Measurements from ENCODE around the gene ROM1.

ROM1 gene

DNA sequence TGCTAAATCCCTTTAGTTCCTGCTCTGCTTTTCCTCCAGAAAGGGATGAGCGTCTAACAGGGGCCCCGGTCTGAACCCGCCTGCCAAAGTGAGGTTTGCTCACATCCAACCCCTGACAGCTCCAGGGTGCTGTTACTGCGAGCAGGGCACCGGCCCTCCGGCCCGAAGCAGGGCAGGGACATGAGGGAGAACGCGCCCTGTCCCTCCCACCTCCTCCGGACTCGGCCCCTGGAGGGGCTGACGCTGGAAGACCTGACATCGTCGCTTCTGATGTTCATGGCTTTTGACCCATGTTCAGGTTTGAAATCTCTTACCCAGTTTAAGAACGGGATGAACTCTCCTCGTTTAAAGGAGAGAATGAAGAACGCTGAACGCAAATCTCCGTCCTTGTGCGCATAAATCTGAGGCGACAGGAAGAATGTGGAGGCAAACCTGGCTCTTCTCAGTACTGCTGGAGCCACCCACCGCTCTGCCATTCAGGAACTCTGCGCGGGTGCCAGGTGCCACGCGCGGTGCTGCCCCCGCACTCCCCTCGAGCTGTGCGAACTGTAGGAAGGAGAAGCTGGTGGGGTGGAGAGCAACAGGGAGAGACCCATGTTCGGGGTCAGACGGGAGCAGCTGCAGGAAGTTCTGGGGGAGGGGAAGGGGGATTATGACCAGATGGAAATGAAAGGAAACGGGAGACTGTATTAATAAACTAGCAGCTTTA, 38.5 kb upstream of the ROM1 start:
- Histone ChIP-seq H2BK120ac (ENCODE audit: low read depth, low read length) (peak overlapping the region; percentile 80), H2AFZ (ENCODE audit: low read depth, low read length) (no peak overlapping the region), H3K27me3 (ENCODE audit: control insufficient read depth in 1 of 2, insufficient read depth in 1 of 2, low read length in 2 of 2) (no peaks in the 10 kb centered on the region), H3K23ac (ENCODE audit: low read length in 2 of 2) (peak overlapping the region in 1 of 2 experiments; percentile 85), H3K79me1 (replicated peaks; ENCODE audit: low read length, poor library complexity, severe bottlenecking) (peaks cover 13% of the 10 kb centered on the region), H3K4me3 (ENCODE audit: insufficient read depth in 1 of 2, low read depth in 1 of 2, low read length in 2 of 2) (peak overlapping the region; percentile 70 to 91), H3K14ac (ENCODE audit: low read length in 2 of 2) (peak overlapping the region; percentile 22 to 96), H3K4me1 (ENCODE audit: control insufficient read depth, insufficient read depth, low read depth, low read length) (peaks cover 26% of the 10 kb centered on the region), H4K91ac (ENCODE audit: low read length) (peak overlapping the region; percentile 95), H2BK12ac (ENCODE audit: low read length in 2 of 2) (peak overlapping the region in 1 of 2 experiments; percentile 76), H3K4ac (ENCODE audit: low read depth in 1 of 2, low read length in 2 of 2) (peak overlapping the region; percentile 94 to 98), H3K9me3 (ENCODE audit: control insufficient read depth, low read length) (no peaks in the 10 kb centered on the region), H4K8ac (ENCODE audit: low read length) (peak overlapping the region; percentile 96), H3K36me3 (ENCODE audit: control insufficient read depth in 1 of 2, insufficient read depth in 2 of 2, low read depth in 1 of 2, low read length in 2 of 2) (peaks cover 52 to 68% of the 10 kb centered on the region in 2 experiments), H3K9ac (ENCODE audit: low read length) (peak overlapping the region; percentile 98), H3K18ac (ENCODE audit: low read depth in 1 of 2, low read length in 2 of 2) (peak overlapping the region; percentile 86 to 99), H2BK5ac (ENCODE audit: low read depth, low read length, poor library complexity, severe bottlenecking) (peak overlapping the region; percentile 91), H2AK5ac (ENCODE audit: low read length, severe bottlenecking) (peak overlapping the region; percentile 83), H3K4me2 (ENCODE audit: low read length, poor library complexity, severe bottlenecking) (peak overlapping the region; percentile 81), H2BK15ac (ENCODE audit: low read depth, poor library complexity, severe bottlenecking) (peak overlapping the region; percentile 60), H3K27ac (ENCODE audit: low read length, poor library complexity, severe bottlenecking) (peak overlapping the region; percentile 95)
- WGBS: 3% methylated on average over 33 of the region's 33 CpGs
- no peak for DNase-seq

DNA sequence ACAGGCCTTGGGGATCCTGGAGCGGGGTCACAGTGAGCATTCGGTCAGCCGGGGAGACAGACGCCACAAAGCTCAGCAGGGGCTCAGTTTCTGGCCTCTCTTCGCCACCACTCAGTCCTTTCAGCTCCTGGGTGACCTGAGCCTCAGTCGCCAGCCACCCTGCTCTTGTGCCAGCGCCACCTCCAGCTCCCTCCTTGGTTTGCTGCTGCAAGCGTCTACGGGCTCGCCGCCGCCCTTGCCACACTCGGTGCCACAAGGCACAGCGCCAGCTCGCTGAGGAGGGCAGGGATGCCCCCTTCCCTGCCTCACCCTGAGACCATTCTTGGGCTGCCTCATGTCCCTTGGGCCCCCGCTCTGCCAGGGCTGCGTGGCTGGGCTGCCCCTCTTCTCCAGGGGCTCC, 37.9 kb upstream of the ROM1 start:
- H2BK12ac ChIP-seq (ENCODE audit: low read length in 2 of 2): peak overlapping the region; percentile 40 to 59
- H3K9me3 ChIP-seq (ENCODE audit: control insufficient read depth, low read length): no peaks in the 10 kb centered on the region
- H3K36me3 ChIP-seq (ENCODE audit: control insufficient read depth in 1 of 2, insufficient read depth in 2 of 2, low read depth in 1 of 2, low read length in 2 of 2): peaks cover 49 to 64% of the 10 kb centered on the region in 2 experiments
- no peaks in the 10 kb centered on the region for H3K27me3 ChIP-seq (ENCODE audit: control insufficient read depth in 1 of 2, insufficient read depth in 1 of 2, low read length in 2 of 2)
- peak overlapping the region; percentile 70 to 91 for H3K4me3 ChIP-seq (ENCODE audit: insufficient read depth in 1 of 2, low read depth in 1 of 2, low read length in 2 of 2)
- peak overlapping the region; percentile 94 for H4K8ac ChIP-seq (ENCODE audit: low read length)
- H3K9ac ChIP-seq (ENCODE audit: low read length): peak overlapping the region; percentile 98
- H3K4me1 ChIP-seq (ENCODE audit: control insufficient read depth, insufficient read depth, low read depth, low read length): peaks cover 26% of the 10 kb centered on the region
- H2AFZ ChIP-seq (ENCODE audit: low read depth, low read length): no peak overlapping the region
- H3K27ac ChIP-seq (ENCODE audit: low read length, poor library complexity, severe bottlenecking): peak overlapping the region; percentile 95
- 78% methylated on average over 17 of the region's 17 CpGs for WGBS
- peak overlapping the region in 1 of 2 experiments; percentile 94 for H3K23ac ChIP-seq (ENCODE audit: low read length in 2 of 2)
- peaks cover 13% of the 10 kb centered on the region for H3K79me1 ChIP-seq (replicated peaks; ENCODE audit: low read length, poor library complexity, severe bottlenecking)
- H2BK5ac ChIP-seq (ENCODE audit: low read depth, low read length, poor library complexity, severe bottlenecking): no peak overlapping the region
- H3K14ac ChIP-seq (ENCODE audit: low read length in 2 of 2): peak overlapping the region in 1 of 2 experiments; percentile 84
- peak overlapping the region; percentile 55 for H2BK120ac ChIP-seq (ENCODE audit: low read depth, low read length)
- peak overlapping the region; percentile 79 to 86 for H3K18ac ChIP-seq (ENCODE audit: low read depth in 1 of 2, low read length in 2 of 2)
- peak overlapping the region; percentile 95 for H2AK5ac ChIP-seq (ENCODE audit: low read length, severe bottlenecking)
- peak overlapping the region; percentile 76 to 97 for H3K4ac ChIP-seq (ENCODE audit: low read depth in 1 of 2, low read length in 2 of 2)
- H3K4me2 ChIP-seq (ENCODE audit: low read length, poor library complexity, severe bottlenecking): peak overlapping the region; percentile 81
- H2BK15ac ChIP-seq (ENCODE audit: low read depth, poor library complexity, severe bottlenecking): peak overlapping the region; percentile 55
- peak overlapping the region; percentile 98 for H4K91ac ChIP-seq (ENCODE audit: low read length)
- DNase-seq: no peak

DNA sequence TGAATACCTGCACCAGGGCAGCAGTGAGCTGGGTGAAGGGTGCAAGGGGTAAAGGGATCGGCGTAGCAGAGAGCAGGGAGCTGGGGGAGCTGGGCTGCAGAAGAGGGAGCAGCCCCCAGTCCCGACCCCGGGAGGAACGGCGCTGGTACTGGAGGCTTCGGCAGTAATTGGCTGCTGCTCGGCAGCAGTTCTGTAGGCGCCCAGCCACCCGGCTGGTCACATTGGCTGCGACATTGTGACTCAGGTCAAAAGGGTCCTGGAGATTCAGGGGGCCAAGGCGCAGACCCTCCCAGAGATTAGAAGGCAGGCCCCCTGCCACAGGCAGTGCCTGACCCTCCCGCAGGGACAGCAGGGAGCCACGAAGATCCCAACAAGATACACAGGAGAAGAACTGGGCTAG, 37.2 kb upstream of the ROM1 start:
- DNase-seq: no peak
- H3K4me2 ChIP-seq (ENCODE audit: low read length, poor library complexity, severe bottlenecking): no peak overlapping the region

DNA sequence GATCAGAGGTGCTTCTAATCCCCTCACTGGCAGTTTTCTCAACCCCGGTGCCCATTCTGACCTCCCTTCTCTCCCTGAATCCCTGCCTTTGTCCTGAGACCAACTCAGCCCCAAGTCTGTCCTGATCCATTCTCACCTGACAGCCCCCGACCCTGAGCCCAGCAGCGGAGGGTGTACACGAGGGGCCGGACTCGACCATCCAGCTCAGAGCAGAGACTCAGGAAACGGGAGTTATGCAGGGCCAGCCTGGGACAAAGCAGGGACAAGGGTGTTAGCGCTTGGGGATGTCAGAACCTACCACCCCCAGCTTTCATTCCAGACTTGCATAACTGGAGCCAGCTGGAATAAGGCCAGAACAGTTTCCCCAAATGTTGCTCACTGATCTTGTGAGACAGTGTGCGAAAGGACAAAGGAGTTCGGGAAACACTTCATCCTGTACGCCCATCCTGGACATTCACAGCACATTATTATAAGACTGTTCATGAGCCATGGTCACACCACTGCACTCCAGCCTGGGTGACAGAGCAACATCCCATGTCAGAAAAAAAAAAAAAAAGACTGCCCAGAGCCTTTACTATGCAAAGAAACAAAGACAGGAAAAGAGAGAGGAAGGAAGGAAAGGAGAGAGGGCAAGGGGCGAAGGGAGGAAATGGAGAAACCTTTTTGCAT, 35.9 kb upstream of the ROM1 start:
- Histone ChIP-seq H3K79me1 (replicated peaks; ENCODE audit: low read length, poor library complexity, severe bottlenecking) (peaks cover 20% of the 10 kb centered on the region), H4K8ac (ENCODE audit: low read length) (no peak overlapping the region), H3K9ac (ENCODE audit: low read length) (peak overlapping the region; percentile 98), H3K4me1 (ENCODE audit: control insufficient read depth, insufficient read depth, low read depth, low read length) (peaks cover 21% of the 10 kb centered on the region), H2BK5ac (ENCODE audit: low read depth, low read length, poor library complexity, severe bottlenecking) (no peak overlapping the region), H3K27ac (ENCODE audit: low read length, poor library complexity, severe bottlenecking) (no peak overlapping the region), H3K9me3 (ENCODE audit: control insufficient read depth, low read length) (no peaks in the 10 kb centered on the region), H3K14ac (ENCODE audit: low read length in 2 of 2) (no peak overlapping the region), H2BK12ac (ENCODE audit: low read length in 2 of 2) (no peak overlapping the region), H4K91ac (ENCODE audit: low read length) (no peak overlapping the region), H3K4me3 (ENCODE audit: insufficient read depth in 1 of 2, low read depth in 1 of 2, low read length in 2 of 2) (no peak overlapping the region), H3K4ac (ENCODE audit: low read depth in 1 of 2, low read length in 2 of 2) (no peak overlapping the region), H3K4me2 (ENCODE audit: low read length, poor library complexity, severe bottlenecking) (no peak overlapping the region), H2BK15ac (ENCODE audit: low read depth, poor library complexity, severe bottlenecking) (no peak overlapping the region), H3K18ac (ENCODE audit: low read depth in 1 of 2, low read length in 2 of 2) (no peak overlapping the region), H3K36me3 (ENCODE audit: control insufficient read depth in 1 of 2, insufficient read depth in 2 of 2, low read depth in 1 of 2, low read length in 2 of 2) (peaks cover 47 to 60% of the 10 kb centered on the region in 2 experiments), H2AK5ac (ENCODE audit: low read length, severe bottlenecking) (peak overlapping the region; percentile 16), H3K23ac (ENCODE audit: low read length in 2 of 2) (no peak overlapping the region), H3K27me3 (ENCODE audit: control insufficient read depth in 1 of 2, insufficient read depth in 1 of 2, low read length in 2 of 2) (no peaks in the 10 kb centered on the region), H2AFZ (ENCODE audit: low read depth, low read length) (no peak overlapping the region), H2BK120ac (ENCODE audit: low read depth, low read length) (no peak overlapping the region)
- no peak for DNase-seq
- WGBS: 95% methylated on average over 11 of the region's 12 CpGs

More for the DNA sequence above, 37.2 kb upstream of the ROM1 start:
- Histone ChIP-seq H3K23ac (ENCODE audit: low read length in 2 of 2) (no peak overlapping the region), H3K36me3 (ENCODE audit: control insufficient read depth in 1 of 2, insufficient read depth in 2 of 2, low read depth in 1 of 2, low read length in 2 of 2) (peaks cover 44 to 60% of the 10 kb centered on the region in 2 experiments), H3K27ac (ENCODE audit: low read length, poor library complexity, severe bottlenecking) (no peak overlapping the region), H3K4me1 (ENCODE audit: control insufficient read depth, insufficient read depth, low read depth, low read length) (peaks cover 26% of the 10 kb centered on the region), H2BK5ac (ENCODE audit: low read depth, low read length, poor library complexity, severe bottlenecking) (no peak overlapping the region), H3K18ac (ENCODE audit: low read depth in 1 of 2, low read length in 2 of 2) (peak overlapping the region in 1 of 2 experiments; percentile 79), H2BK120ac (ENCODE audit: low read depth, low read length) (no peak overlapping the region), H3K9me3 (ENCODE audit: control insufficient read depth, low read length) (no peaks in the 10 kb centered on the region), H4K91ac (ENCODE audit: low read length) (peak overlapping the region; percentile 98), H3K4ac (ENCODE audit: low read depth in 1 of 2, low read length in 2 of 2) (peak overlapping the region in 1 of 2 experiments; percentile 41), H2AFZ (ENCODE audit: low read depth, low read length) (no peak overlapping the region), H3K4me3 (ENCODE audit: insufficient read depth in 1 of 2, low read depth in 1 of 2, low read length in 2 of 2) (peak overlapping the region in 1 of 2 experiments; percentile 91), H4K8ac (ENCODE audit: low read length) (peak overlapping the region; percentile 94), H2BK12ac (ENCODE audit: low read length in 2 of 2) (no peak overlapping the region), H3K27me3 (ENCODE audit: control insufficient read depth in 1 of 2, insufficient read depth in 1 of 2, low read length in 2 of 2) (no peaks in the 10 kb centered on the region), H3K14ac (ENCODE audit: low read length in 2 of 2) (no peak overlapping the region), H2BK15ac (ENCODE audit: low read depth, poor library complexity, severe bottlenecking) (no peak overlapping the region), H2AK5ac (ENCODE audit: low read length, severe bottlenecking) (no peak overlapping the region), H3K9ac (ENCODE audit: low read length) (peak overlapping the region; percentile 98), H3K79me1 (replicated peaks; ENCODE audit: low read length, poor library complexity, severe bottlenecking) (peaks cover 13% of the 10 kb centered on the region)
- WGBS: 95% methylated on average over 14 of the region's 14 CpGs

Measured in mesenchymal stem cell (in vitro differentiated cells and primary cell).